Erythroblast (primary cell): ENCODE results near the gene CHRM1.

Experiments used
- GATA1 ChIP-seq: IDR thresholded peaks from 2 replicates; pipeline ENCODE4 v1.6.1; 2011; ENCODE audit warnings: low read depth, mild to moderate bottlenecking, control low read depth, low read length, moderate library complexity
- POLR2A ChIP-seq: IDR thresholded peaks from 2 replicates; pipeline ENCODE4 v1.6.1; 2011; ENCODE audit warnings: mild to moderate bottlenecking, low read length

- TF ChIP-seq POLR2A (no peak), GATA1 (no peak)
Observed at GRCh38 chr11:62912268-62912667, 8.9 kb downstream of the CHRM1 start.
